CD4-positive, CD25-positive, alpha-beta regulatory T cell (primary cell): ENCODE data around the gene TMEM120B. TPM values are rescaled to one million over a fixed set of nuclear protein-coding genes. Genes with fewer than 3 reads are reported as not detected.
A peak's percentile ranks its signal among the peaks of the same experiment; 100 is the strongest.

ENCODE experiments used
- ATAC-seq, 2 donors: fragments of 150-1000 bp; cut with Tn5 transposase; one replicate each; pipeline ENCODE4 v1.10.0; 2021; ENCODE audit warnings: low read depth in 2 of 2, moderate number of reproducible peaks in 2 of 2, moderate library complexity in 1 of 2
- DNase-seq, 3 donors: peaks; one replicate each; pipeline versions ENCODE4 v3.0.0 to v3.0.0-alpha.2; 2012 to 2022; ENCODE audit warnings: mixed read lengths in 1 of 3
- H3K27ac ChIP-seq: one replicate; pipeline ENCODE4 v1.7.0; 2013; ENCODE audit warnings: mild to moderate bottlenecking, low read length; ENCODE audit not compliant: insufficient read depth, poor library complexity, severe bottlenecking
- H3K27me3 ChIP-seq: one replicate; pipeline ENCODE4 v1.7.0; 2013; ENCODE audit warnings: low read length; ENCODE audit not compliant: control insufficient read depth, insufficient read depth
- H3K36me3 ChIP-seq: one replicate; pipeline ENCODE4 v1.7.0; 2013; ENCODE audit warnings: mild to moderate bottlenecking, low read length, moderate library complexity; ENCODE audit not compliant: control insufficient read depth, insufficient read depth
- H3K4me1 ChIP-seq: 2 replicates; pipeline ENCODE4 v1.7.0; 2013; ENCODE audit warnings: mild to moderate bottlenecking, low read length; ENCODE audit not compliant: insufficient read depth, control insufficient read depth, poor library complexity, severe bottlenecking
- H3K4me3 ChIP-seq: one replicate; pipeline ENCODE4 v1.7.0; 2013; ENCODE audit warnings: low read depth, mild to moderate bottlenecking, low read length, moderate library complexity
- H3K9me3 ChIP-seq, 2 experiments: 1 replicate in 1 of 2; 2 replicates in 1 of 2; pipeline ENCODE4 v1.7.0; 2013; ENCODE audit warnings: low read length in 2 of 2, mild to moderate bottlenecking in 1 of 2, moderate library complexity in 1 of 2; ENCODE audit not compliant: control insufficient read depth in 2 of 2
- H3K27ac Mint-ChIP-seq, 3 donors: one replicate each; pipeline ENCODE4 v1.8.0; 2020 to 2022; ENCODE audit warnings: mild to moderate bottlenecking in 3 of 3, mixed read lengths in 3 of 3, moderate library complexity in 2 of 3
- H3K27me3 Mint-ChIP-seq: one replicate; pipeline ENCODE4 v1.8.0; 2022; ENCODE audit warnings: mild to moderate bottlenecking, mixed read lengths
- H3K36me3 Mint-ChIP-seq: one replicate; pipeline ENCODE4 v1.8.0; 2020; ENCODE audit warnings: mixed read lengths
- H3K4me1 Mint-ChIP-seq, 4 donors: one replicate each; pipeline ENCODE4 v1.8.0; 2020 to 2022; ENCODE audit warnings: mixed read lengths in 4 of 4, mild to moderate bottlenecking in 1 of 4
- H3K4me3 Mint-ChIP-seq, 4 donors: one replicate each; pipeline ENCODE4 v1.8.0; 2020 to 2022; ENCODE audit warnings: mild to moderate bottlenecking in 4 of 4, mixed read lengths in 4 of 4, moderate library complexity in 3 of 4
- H3K9me3 Mint-ChIP-seq, 7 donors: one replicate each; pipeline ENCODE4 v1.8.0; 2020 to 2022; ENCODE audit warnings: mixed read lengths in 7 of 7, mild to moderate bottlenecking in 3 of 7, moderate library complexity in 2 of 7
- polyA plus RNA-seq, 4 donors: library from polyadenylated mRNA; unstranded; fragments of 300-500 nt; fragmentation: Illumina TruSeq; gene quantifications; one replicate each; pipeline ENCODE4 v1.2.3, GENCODE V29; 2021
- total RNA-seq: library from RNA; stranded (reverse); gene quantifications from one replicate; pipeline ENCODE4 v1.2.3, GENCODE V29; 2022

The TMEM120B gene
- total and polyA plus RNA-seq, 5 donors from 2014 or later, result 2.6 to 7.5 (median 2.7) TPM

- ATAC-seq (peak; percentile 73 to 79), DNase-seq (peak; percentile 80 to 86 (median 85))
- peak overlapping the region in 2 of 3 donors; percentile 71 to 82 for H3K27ac Mint-ChIP-seq
- H3K36me3 Mint-ChIP-seq, result peaks cover 10% of the 10 kb centered on the region
- no peak overlapping the region for H3K4me3 Mint-ChIP-seq
- peaks cover 31% of the 10 kb centered on the region for H3K36me3 ChIP-seq
- peak overlapping the region; percentile 66 for H3K27ac ChIP-seq
- H3K4me1 ChIP-seq, result peaks cover 28% of the 10 kb centered on the region
- no peak overlapping the region for H3K4me3 ChIP-seq
- no peaks in the 10 kb centered on the region for H3K9me3 Mint-ChIP-seq
- H3K27me3 Mint-ChIP-seq, result no peaks in the 10 kb centered on the region
- H3K4me1 Mint-ChIP-seq, result peaks cover 0 to 36% (median 12%) of the 10 kb centered on the region in 4 donors
- H3K27me3 ChIP-seq, result no peaks in the 10 kb centered on the region
- H3K9me3 ChIP-seq, result no peaks in the 10 kb centered on the region
Observed at GRCh38 chr12:121776190-121777098, 63.9 kb downstream of the TMEM120B start.

DNA sequence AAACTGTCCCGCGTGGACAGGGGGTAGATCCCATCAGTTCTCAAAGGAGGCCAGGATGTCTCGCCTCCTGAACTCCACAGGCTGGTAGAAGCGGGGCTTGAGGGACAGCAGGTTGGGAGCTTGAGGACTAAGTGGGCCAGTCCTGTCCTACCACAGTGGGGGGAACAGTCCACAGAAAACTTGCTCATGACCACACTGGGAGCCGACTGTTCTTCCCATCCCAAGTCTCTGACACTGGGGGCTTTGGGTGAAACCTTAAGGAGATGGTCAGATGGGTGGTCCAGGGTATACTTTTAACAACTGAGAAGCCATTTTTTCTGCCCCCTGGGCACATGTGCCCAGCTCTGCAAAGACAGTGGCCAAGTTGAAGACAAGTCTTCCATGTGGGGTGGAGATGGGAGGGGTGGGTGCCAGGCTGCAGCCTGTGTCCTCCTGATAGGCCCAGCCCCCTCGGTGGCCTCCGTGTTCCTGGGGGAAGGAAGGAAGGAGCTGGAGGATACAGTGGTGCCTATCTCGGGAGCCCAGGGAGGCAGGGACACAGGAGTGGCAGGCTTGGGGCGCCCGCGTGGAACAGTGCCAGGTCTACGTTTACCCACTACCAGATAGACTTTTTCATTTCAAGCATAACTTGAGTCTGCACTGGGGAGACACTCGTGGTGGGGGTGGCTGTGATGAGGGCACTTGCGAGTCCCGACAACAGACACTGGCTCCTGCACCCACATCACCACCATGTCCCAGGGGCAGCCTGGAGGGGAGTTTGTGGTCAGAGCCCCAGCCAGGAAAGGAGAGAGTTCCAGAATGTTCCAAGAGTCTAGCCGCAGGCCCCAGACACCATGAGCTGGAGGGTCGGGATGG, 66.2 kb downstream of the TMEM120B start:
- ATAC-seq (no peak), DNase-seq (no peak)
- H3K27me3 ChIP-seq, result no peaks in the 10 kb centered on the region
- Mint-ChIP-seq H3K36me3 (peaks cover 19% of the 10 kb centered on the region), H3K4me3 (peak overlapping the region in 1 of 4 donors; percentile 64), H3K27me3 (no peaks in the 10 kb centered on the region), H3K27ac (peak overlapping the region in 2 of 3 donors; percentile 42 to 89), H3K9me3 (no peaks in the 10 kb centered on the region), H3K4me1 (peaks cover 8 to 49% (median 19%) of the 10 kb centered on the region in 4 donors)
- no peak overlapping the region for H3K4me3 ChIP-seq
- H3K36me3 ChIP-seq, result peaks cover 34% of the 10 kb centered on the region
- H3K4me1 ChIP-seq, result peaks cover 41% of the 10 kb centered on the region
- H3K27ac ChIP-seq, result no peak overlapping the region
- H3K9me3 ChIP-seq, result no peaks in the 10 kb centered on the region

GRCh38 chr12:121779422-121779895, 66.9 kb downstream of the TMEM120B start:
- ATAC-seq (no peak), DNase-seq (no peak)
- H3K4me1 Mint-ChIP-seq, result peaks cover 12 to 55% (median 24%) of the 10 kb centered on the region in 4 donors
- peak overlapping the region in 1 of 3 donors; percentile 89 for H3K27ac Mint-ChIP-seq
- no peak overlapping the region for H3K27ac ChIP-seq
- H3K9me3 Mint-ChIP-seq, result no peaks in the 10 kb centered on the region
- no peaks in the 10 kb centered on the region for H3K27me3 Mint-ChIP-seq
- no peak overlapping the region for H3K4me3 Mint-ChIP-seq
- H3K9me3 ChIP-seq, result no peaks in the 10 kb centered on the region
- peaks cover 21% of the 10 kb centered on the region for H3K36me3 Mint-ChIP-seq
- H3K36me3 ChIP-seq, result peaks cover 34% of the 10 kb centered on the region
- H3K27me3 ChIP-seq, result no peaks in the 10 kb centered on the region
- peaks cover 48% of the 10 kb centered on the region for H3K4me1 ChIP-seq
- no peak overlapping the region for H3K4me3 ChIP-seq

- H3K27me3 ChIP-seq, result no peaks in the 10 kb centered on the region
- H3K36me3 ChIP-seq, result peaks cover 34% of the 10 kb centered on the region
- DNase-seq, result no peak
- H3K27ac Mint-ChIP-seq, result peak overlapping the region in 1 of 3 donors; percentile 52
- peak overlapping the region; percentile 23 for H3K27ac ChIP-seq
- no peaks in the 10 kb centered on the region for H3K9me3 ChIP-seq
- no peaks in the 10 kb centered on the region for H3K9me3 Mint-ChIP-seq
- H3K4me1 ChIP-seq, result peaks cover 58% of the 10 kb centered on the region
- H3K27me3 Mint-ChIP-seq, result no peaks in the 10 kb centered on the region
- peaks cover 19 to 64% (median 32%) of the 10 kb centered on the region in 4 donors for H3K4me1 Mint-ChIP-seq
- ATAC-seq, result no peak
- H3K36me3 Mint-ChIP-seq, result peaks cover 27% of the 10 kb centered on the region
- H3K4me3 Mint-ChIP-seq, result peak overlapping the region in 1 of 4 donors; percentile 81
- H3K4me3 ChIP-seq, result no peak overlapping the region
Observed at GRCh38 chr12:121780429-121780828, 67.9 kb downstream of the TMEM120B start.

GRCh38 chr12:121781484-121781997, 69.0 kb downstream of the TMEM120B start:
- Mint-ChIP-seq H3K4me3 (peak overlapping the region; percentile 57 to 93 (median 82)), H3K9me3 (no peaks in the 10 kb centered on the region), H3K36me3 (peaks cover 27% of the 10 kb centered on the region), H3K27me3 (no peaks in the 10 kb centered on the region), H3K27ac (peak overlapping the region; percentile 88 to 99 (median 94)), H3K4me1 (peaks cover 19 to 69% (median 31%) of the 10 kb centered on the region in 4 donors)
- Histone ChIP-seq H3K36me3 (peaks cover 34% of the 10 kb centered on the region), H3K27me3 (no peaks in the 10 kb centered on the region), H3K4me1 (peaks cover 61% of the 10 kb centered on the region), H3K9me3 (no peaks in the 10 kb centered on the region), H3K27ac (peak overlapping the region; percentile 75), H3K4me3 (peak overlapping the region; percentile 65)
- peak in 1 of 2 donors; percentile 7 for ATAC-seq
- no peak for DNase-seq

- Histone ChIP-seq H3K4me1 (peaks cover 65% of the 10 kb centered on the region), H3K9me3 (no peaks in the 10 kb centered on the region), H3K27ac (peak overlapping the region; percentile 75), H3K4me3 (peak overlapping the region; percentile 65), H3K27me3 (no peaks in the 10 kb centered on the region), H3K36me3 (peaks cover 34% of the 10 kb centered on the region)
- Mint-ChIP-seq H3K27ac (peak overlapping the region; percentile 88 to 99 (median 94)), H3K27me3 (no peaks in the 10 kb centered on the region), H3K36me3 (peaks cover 32% of the 10 kb centered on the region), H3K9me3 (no peaks in the 10 kb centered on the region), H3K4me3 (peak overlapping the region; percentile 57 to 93 (median 82)), H3K4me1 (peaks cover 24 to 74% (median 38%) of the 10 kb centered on the region in 4 donors)
- DNase-seq (peak; percentile 12 to 61 (median 43)), ATAC-seq (peak; percentile 81 to 84)
Observed at GRCh38 chr12:121781998-121782979, 69.7 kb downstream of the TMEM120B start.
